Endodermal cell (in vitro differentiated cells): ENCODE results near the gene GAL3ST2. TPM values are rescaled to one million over a fixed set of nuclear protein-coding genes. Genes with fewer than 3 reads are reported as not detected.

Experiments used
- DNase-seq: peaks from one replicate; pipeline ENCODE4 v3.0.0-alpha.2; 2017
- H3K27ac ChIP-seq: 2 replicates; pipeline ENCODE4 v1.5.1; 2013; ENCODE audit warnings: mild to moderate bottlenecking, low read depth, low read length, moderate library complexity
- H3K27me3 ChIP-seq: 2 replicates; pipeline ENCODE4 v1.6.1; 2013; ENCODE audit warnings: mild to moderate bottlenecking, low read length, moderate library complexity; ENCODE audit not compliant: insufficient read depth, control insufficient read depth, poor library complexity, severe bottlenecking
- H3K36me3 ChIP-seq: 2 replicates; pipeline ENCODE4 v1.7.0; 2013; ENCODE audit warnings: mild to moderate bottlenecking, low read length, moderate library complexity; ENCODE audit not compliant: control insufficient read depth, insufficient read depth
- H3K4me1 ChIP-seq: one replicate; pipeline ENCODE4 v1.7.0; 2013; ENCODE audit warnings: low read length; ENCODE audit not compliant: control insufficient read depth, insufficient read depth
- H3K4me3 ChIP-seq: 2 replicates; pipeline ENCODE4 v1.5.1; 2013; ENCODE audit warnings: mild to moderate bottlenecking, low read length, moderate library complexity
- H3K9ac ChIP-seq: 2 replicates; pipeline ENCODE4 v1.6.1; 2013; ENCODE audit warnings: mild to moderate bottlenecking, low read length, moderate library complexity; ENCODE audit not compliant: poor library complexity, severe bottlenecking; ENCODE audit errors: extremely low read depth
- H3K9me3 ChIP-seq: 2 replicates; pipeline ENCODE4 v1.6.1; 2013; ENCODE audit warnings: mild to moderate bottlenecking, low read length, moderate library complexity; ENCODE audit not compliant: control insufficient read depth
- H3K27ac Mint-ChIP-seq: 2 replicates; pipeline ENCODE4 v1.8.0; 2020; ENCODE audit warnings: mixed read lengths
- H3K27me3 Mint-ChIP-seq: 2 replicates; pipeline ENCODE4 v1.8.0; 2021; ENCODE audit warnings: mild to moderate bottlenecking, mixed read lengths; ENCODE audit not compliant: insufficient read depth
- H3K36me3 Mint-ChIP-seq: 2 replicates; pipeline ENCODE4 v1.8.0; 2020; ENCODE audit warnings: low read depth, mixed read lengths
- H3K4me1 Mint-ChIP-seq: 2 replicates; pipeline ENCODE4 v1.8.0; 2020; ENCODE audit warnings: mixed read lengths
- H3K4me3 Mint-ChIP-seq: 2 replicates; pipeline ENCODE4 v1.8.0; 2020; ENCODE audit warnings: mild to moderate bottlenecking, moderate library complexity, mixed read lengths
- H3K9me3 Mint-ChIP-seq: 2 replicates; pipeline ENCODE4 v1.8.0; 2020; ENCODE audit warnings: mild to moderate bottlenecking, mixed read lengths
- CTCF ChIP-seq: fragments of 200-600 bp; sonication (generic); conservative IDR thresholded peaks from 2 replicates; pipeline ENCODE4 v1.5.0; 2021; ENCODE audit warnings: antibody characterized with exemption, mild to moderate bottlenecking
- WGBS, 2 experiments: methylation state at CpG; one replicate each; pipeline versions ENCODE4 v1.1.5 to v1.1.7; 2013; ENCODE audit warnings: missing lambda C conversion rate in 2 of 2, mixed read lengths in 1 of 2; ENCODE audit not compliant: insufficient coverage in 1 of 2, insufficient read length in 1 of 2; 5-methylcytosine and 5-hydroxymethylcytosine counted together
- total RNA-seq, 2 donors: library from RNA; stranded (reverse); fragmentation: NEBNext Ultra II Directional in 1 of 2; extraction: Animal tissue kit (Norgen Biotek cat#: 25700) in 1 of 2; gene quantifications; 2 replicates in 1 of 2; 3 replicates in 1 of 2; pipeline ENCODE4 v1.2.1, GENCODE V29; 2021

Gene GAL3ST2
- total RNA-seq, 2 donors from 2014 or later, result 0.57 to 0.91 TPM

GRCh38 chr2:241760301-241760771, 16.3 kb upstream of the GAL3ST2 start:
- 90 to 96% methylated on average over 16 to 17 of the region's 17 CpGs for WGBS, 2 experiments
- Mint-ChIP-seq H3K27me3 (no peaks in the 10 kb centered on the region), H3K36me3 (peaks cover 32% of the 10 kb centered on the region), H3K4me1 (peaks cover 1% of the 10 kb centered on the region), H3K27ac (no peak overlapping the region), H3K9me3 (peaks cover 13% of the 10 kb centered on the region), H3K4me3 (no peak overlapping the region)
- H3K4me1 ChIP-seq, result no peaks in the 10 kb centered on the region
- peaks cover 12% of the 10 kb centered on the region for H3K9me3 ChIP-seq
- peaks cover 20% of the 10 kb centered on the region for H3K36me3 ChIP-seq
- H3K9ac ChIP-seq, result no peak overlapping the region
- H3K27ac ChIP-seq, result no peak overlapping the region
- DNase-seq, result peak; percentile 58
- H3K27me3 ChIP-seq, result no peaks in the 10 kb centered on the region
- no peak for TF ChIP-seq CTCF
- no peak overlapping the region for H3K4me3 ChIP-seq

DNA sequence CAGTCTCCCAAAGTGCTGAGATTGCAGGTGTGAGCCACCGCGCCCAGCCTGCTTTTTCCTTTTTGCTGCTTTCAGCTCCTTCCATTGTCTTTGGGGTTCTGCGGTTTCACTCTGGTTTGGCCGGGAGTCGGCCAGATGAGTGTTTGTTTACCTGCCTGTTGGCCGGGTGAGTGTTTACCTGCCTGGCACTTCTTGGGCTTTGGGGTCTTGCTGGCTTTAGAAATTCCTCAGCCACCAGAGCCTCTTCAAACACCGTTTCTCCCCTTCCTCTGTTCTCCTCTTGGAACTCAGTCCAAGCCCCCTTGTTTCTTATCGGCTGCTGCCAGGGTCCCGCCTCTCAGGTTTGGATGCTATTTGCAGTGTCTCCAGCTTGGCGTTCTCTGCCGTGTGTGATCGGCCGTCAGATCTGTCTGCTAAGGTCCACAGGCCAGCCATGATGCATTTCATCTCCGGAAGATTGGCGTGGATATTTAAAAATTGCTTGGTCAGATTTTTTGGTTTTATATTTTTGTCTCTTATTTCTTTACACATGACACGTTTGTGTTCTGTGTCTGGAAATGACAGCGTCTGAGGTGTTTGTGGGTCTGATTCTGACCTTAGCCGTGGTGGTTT, 14.2 kb upstream of the GAL3ST2 start:
- peaks cover 12% of the 10 kb centered on the region for H3K9me3 ChIP-seq
- no peak overlapping the region for H3K27ac ChIP-seq
- peaks cover 20% of the 10 kb centered on the region for H3K36me3 ChIP-seq
- Mint-ChIP-seq H3K27ac (peak overlapping the region; percentile 45), H3K4me1 (peaks cover 1% of the 10 kb centered on the region), H3K27me3 (no peaks in the 10 kb centered on the region), H3K36me3 (peaks cover 27% of the 10 kb centered on the region), H3K9me3 (peaks cover 13% of the 10 kb centered on the region), H3K4me3 (no peak overlapping the region)
- no peak overlapping the region for H3K4me3 ChIP-seq
- no peaks in the 10 kb centered on the region for H3K4me1 ChIP-seq
- DNase-seq, result peak; percentile 67
- 90 to 94% methylated on average over 10 to 18 of the region's 18 CpGs for WGBS, 2 experiments
- H3K27me3 ChIP-seq, result no peaks in the 10 kb centered on the region
- no peak for TF ChIP-seq CTCF
- H3K9ac ChIP-seq, result no peak overlapping the region

GRCh38 chr2:241762933-241763369, 13.7 kb upstream of the GAL3ST2 start:
- Histone ChIP-seq H3K4me3 (no peak overlapping the region), H3K36me3 (peaks cover 20% of the 10 kb centered on the region), H3K9me3 (peaks cover 12% of the 10 kb centered on the region), H3K27me3 (no peaks in the 10 kb centered on the region), H3K27ac (no peak overlapping the region), H3K4me1 (no peaks in the 10 kb centered on the region), H3K9ac (no peak overlapping the region)
- no peak for TF ChIP-seq CTCF
- peaks cover 25% of the 10 kb centered on the region for H3K36me3 Mint-ChIP-seq
- peak overlapping the region; percentile 45 for H3K27ac Mint-ChIP-seq
- no peak overlapping the region for H3K4me3 Mint-ChIP-seq
- peaks cover 1% of the 10 kb centered on the region for H3K4me1 Mint-ChIP-seq
- 93 to 96% methylated on average over 8 to 13 of the region's 13 CpGs for WGBS, 2 experiments
- H3K27me3 Mint-ChIP-seq, result no peaks in the 10 kb centered on the region
- peaks cover 13% of the 10 kb centered on the region for H3K9me3 Mint-ChIP-seq
- peak; percentile 35 for DNase-seq
